ENCODE data around the gene ERICH3.

ERICH3 gene

GRCh38 chr1:74587888-74588287, 85.7 kb downstream of the ERICH3 start:
- DNase-seq: no peak

GRCh38 chr1:74586253-74586897, 87.2 kb downstream of the ERICH3 start:
- no peak for DNase-seq

GRCh38 chr1:74584185-74584584, 89.4 kb downstream of the ERICH3 start:
- no peak for DNase-seq

- no peak for DNase-seq
These were observed 90.2 kb downstream of the ERICH3 start for GRCh38 chr1:74583397-74583796.

GRCh38 chr1:74579425-74579824, 94.2 kb downstream of the ERICH3 start:
- no peak for DNase-seq

- no peak for DNase-seq
These were observed 95.5 kb downstream of the ERICH3 start for GRCh38 chr1:74578101-74578500.

GRCh38 chr1:74571891-74572290, 101.7 kb downstream of the ERICH3 start:
- DNase-seq: no peak

GRCh38 chr1:74571493-74571800, 102.1 kb downstream of the ERICH3 start:
- DNase-seq: no peak

- DNase-seq: peak; percentile 13
These were observed 102.6 kb downstream of the ERICH3 start for GRCh38 chr1:74570797-74571492.

- no peak for DNase-seq
These were observed 123.7 kb downstream of the ERICH3 start for GRCh38 chr1:74549932-74550331.

GRCh38 chr1:74548961-74549750, 124.4 kb downstream of the ERICH3 start:
- DNase-seq: no peak

- no peak for DNase-seq
These were observed 127.8 kb downstream of the ERICH3 start for GRCh38 chr1:74545821-74546220.

GRCh38 chr1:74534241-74534640, 139.4 kb downstream of the ERICH3 start:
- DNase-seq: no peak

- no peak for DNase-seq
These were observed 141.8 kb downstream of the ERICH3 start for GRCh38 chr1:74531796-74532195.

GRCh38 chr1:74530892-74531291, 142.7 kb downstream of the ERICH3 start:
- no peak for DNase-seq

GRCh38 chr1:74528123-74528522, 145.5 kb downstream of the ERICH3 start:
- no peak for DNase-seq

GRCh38 chr1:74526708-74527107, 146.9 kb downstream of the ERICH3 start:
- DNase-seq: peak; percentile 73

- DNase-seq: no peak
These were observed 149.6 kb downstream of the ERICH3 start for GRCh38 chr1:74523873-74524480.

GRCh38 chr1:74522148-74522547, 151.4 kb downstream of the ERICH3 start:
- peak; percentile 74 for DNase-seq

All from NCI-H510A treated with DMSO at 0.1 percent for 48 hours (cell line).